HEK293T (cell line): ENCODE results near the gene GALK1.

Source experiments
- BHLHE40 ChIP-seq: fragments of 450-650 bp; IDR thresholded peaks from 2 replicates; pipeline ENCODE4 v1.6.1; 2016; ENCODE audit warnings: mild to moderate bottlenecking, moderate library complexity, borderline replicate concordance
- ELF4 ChIP-seq: fragments of 450-650 bp; IDR thresholded peaks from 2 replicates; pipeline ENCODE4 v1.6.1; 2017; ENCODE audit warnings: antibody characterized with exemption
- FOXA1 ChIP-seq: fragments of 450-650 bp; IDR thresholded peaks from 2 replicates; pipeline ENCODE4 v1.6.1; 2016; ENCODE audit warnings: mild to moderate bottlenecking
- FOXM1 ChIP-seq: fragments of 450-650 bp; IDR thresholded peaks from 2 replicates; pipeline ENCODE4 v1.6.1; 2017; ENCODE audit warnings: mild to moderate bottlenecking, borderline replicate concordance
- LEF1 ChIP-seq: fragments of 450-650 bp; IDR thresholded peaks from 2 replicates; pipeline ENCODE4 v1.6.1; 2017; ENCODE audit warnings: mild to moderate bottlenecking, borderline replicate concordance
- NFRKB ChIP-seq: fragments of 450-650 bp; IDR thresholded peaks from 2 replicates; pipeline ENCODE4 v1.6.1; 2016; ENCODE audit warnings: mild to moderate bottlenecking, moderate library complexity
- SP1 ChIP-seq: fragments of 450-650 bp; IDR thresholded peaks from 2 replicates; pipeline ENCODE4 v1.6.1; 2017
- ZNF384 ChIP-seq: fragments of 450-650 bp; IDR thresholded peaks from 2 replicates; pipeline ENCODE4 v1.6.1; 2016

- no peak for TF ChIP-seq LEF1
- TF ChIP-seq NFRKB, result no peak
- TF ChIP-seq BHLHE40, result no peak
- TF ChIP-seq ZNF384, result no peak
- TF ChIP-seq FOXM1, result no peak
- TF ChIP-seq ELF4, result no peak
- TF ChIP-seq FOXA1, result no peak
- no peak for TF ChIP-seq SP1
Observed at GRCh38 chr17:75773121-75773807, 8.3 kb upstream of the GALK1 start.
